Activated naive CD8-positive, alpha-beta T cell treated with anti-CD3 and anti-CD28 coated beads, Interleukin-2, amount 10 ng/mL, durations not matched to agents 7 days and 5 days (primary cell): Measurements from ENCODE around the gene RSPO1. TPM values are rescaled to one million over a fixed set of nuclear protein-coding genes. Genes with fewer than 3 reads are reported as not detected.

Experiments used
- ATAC-seq: fragments of 150-1000 bp; cut with Tn5 transposase; one replicate; pipeline ENCODE4 v1.10.0; 2021; ENCODE audit warnings: low read depth, moderate library complexity
- POLR2A ChIA-PET: fragments of 350-600 bp; sonication (Branson Sonifier 250); formaldehyde crosslinking; loops from one replicate; lab custom pipeline; 2021; ENCODE audit warnings: antibody characterized with exemption; lab: Charles Lee
- DNase-seq: peaks from one replicate; pipeline ENCODE4 v3.0.0; 2021
- H3K27ac Mint-ChIP-seq: one replicate; pipeline ENCODE4 v1.8.0; 2022; ENCODE audit warnings: mild to moderate bottlenecking, mixed read lengths
- H3K27me3 Mint-ChIP-seq: one replicate; pipeline ENCODE4 v1.8.0; 2022; ENCODE audit warnings: mild to moderate bottlenecking, moderate library complexity, mixed read lengths
- H3K36me3 Mint-ChIP-seq: one replicate; pipeline ENCODE4 v1.8.0; 2021; ENCODE audit warnings: mild to moderate bottlenecking, mixed read lengths
- H3K4me1 Mint-ChIP-seq: one replicate; pipeline ENCODE4 v1.8.0; 2021; ENCODE audit warnings: mixed read lengths
- H3K4me3 Mint-ChIP-seq: one replicate; pipeline ENCODE4 v1.8.0; 2022; ENCODE audit warnings: mild to moderate bottlenecking, moderate library complexity, mixed read lengths
- H3K9me3 Mint-ChIP-seq: one replicate; pipeline ENCODE4 v1.8.0; 2021; ENCODE audit warnings: mixed read lengths
- total RNA-seq, 2 experiments: library from RNA; stranded (reverse); gene quantifications; one replicate each; pipeline ENCODE4 v1.2.3, GENCODE V29; 2021

RSPO1 gene
- total RNA-seq, 2 experiments from 2014 or later = not detected

DNA sequence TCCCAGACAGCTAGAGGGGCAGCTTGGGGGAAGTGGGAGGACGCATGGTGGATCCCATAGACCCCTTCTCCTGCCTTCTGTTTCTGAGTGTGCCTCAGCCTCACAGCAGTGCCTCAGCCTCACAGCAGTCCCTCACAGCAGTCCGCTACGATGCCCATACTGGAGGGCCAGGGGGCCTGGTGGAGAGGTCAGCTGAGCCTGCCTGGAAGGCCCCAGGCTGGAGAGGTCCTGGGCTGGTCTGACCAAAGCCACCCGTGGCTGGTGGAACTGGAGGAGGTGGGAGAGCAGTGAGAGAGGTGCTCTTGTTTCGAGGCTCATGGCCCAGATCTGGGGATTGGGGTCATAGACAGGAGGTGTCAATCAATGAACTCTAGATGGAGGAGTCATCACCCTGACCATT lies 16.0 kb upstream of the RSPO1 start:
- POLR2A ChIA-PET = no interaction called here
- H3K27ac Mint-ChIP-seq = no peak overlapping the region
- no peak for DNase-seq

GRCh38 chr1:37650173-37650572 lies 15.5 kb upstream of the RSPO1 start:
- H3K27ac Mint-ChIP-seq = no peak overlapping the region
- POLR2A ChIA-PET = no interaction called here
- H3K4me3 Mint-ChIP-seq = no peak overlapping the region
- no peak for ATAC-seq
- no peak for DNase-seq
- H3K9me3 Mint-ChIP-seq = no peaks in the 10 kb centered on the region
- no peaks in the 10 kb centered on the region for H3K36me3 Mint-ChIP-seq
- H3K4me1 Mint-ChIP-seq = no peaks in the 10 kb centered on the region
- peaks cover 16% of the 10 kb centered on the region for H3K27me3 Mint-ChIP-seq

More for the DNA sequence above, 16.0 kb upstream of the RSPO1 start:
- H3K4me3 Mint-ChIP-seq = no peak overlapping the region
- ATAC-seq = no peak
- no peaks in the 10 kb centered on the region for H3K4me1 Mint-ChIP-seq
- no peaks in the 10 kb centered on the region for H3K36me3 Mint-ChIP-seq
- H3K9me3 Mint-ChIP-seq = no peaks in the 10 kb centered on the region
- H3K27me3 Mint-ChIP-seq = peaks cover 21% of the 10 kb centered on the region

GRCh38 chr1:37647281-37647680 lies 12.6 kb upstream of the RSPO1 start:
- Mint-ChIP-seq H3K27ac (no peak overlapping the region), H3K36me3 (no peaks in the 10 kb centered on the region), H3K4me3 (no peak overlapping the region), H3K4me1 (no peaks in the 10 kb centered on the region), H3K9me3 (no peaks in the 10 kb centered on the region), H3K27me3 (peaks cover 28% of the 10 kb centered on the region)
- POLR2A ChIA-PET = no interaction called here
- ATAC-seq = no peak
- no peak for DNase-seq

GRCh38 chr1:37641059-37641458 lies 6.4 kb upstream of the RSPO1 start:
- Mint-ChIP-seq H3K36me3 (no peaks in the 10 kb centered on the region), H3K27ac (no peak overlapping the region), H3K4me3 (no peak overlapping the region), H3K4me1 (no peaks in the 10 kb centered on the region), H3K9me3 (no peaks in the 10 kb centered on the region), H3K27me3 (peaks cover 33% of the 10 kb centered on the region)
- DNase-seq (no peak), ATAC-seq (no peak)
- POLR2A ChIA-PET = no interaction called here

DNA sequence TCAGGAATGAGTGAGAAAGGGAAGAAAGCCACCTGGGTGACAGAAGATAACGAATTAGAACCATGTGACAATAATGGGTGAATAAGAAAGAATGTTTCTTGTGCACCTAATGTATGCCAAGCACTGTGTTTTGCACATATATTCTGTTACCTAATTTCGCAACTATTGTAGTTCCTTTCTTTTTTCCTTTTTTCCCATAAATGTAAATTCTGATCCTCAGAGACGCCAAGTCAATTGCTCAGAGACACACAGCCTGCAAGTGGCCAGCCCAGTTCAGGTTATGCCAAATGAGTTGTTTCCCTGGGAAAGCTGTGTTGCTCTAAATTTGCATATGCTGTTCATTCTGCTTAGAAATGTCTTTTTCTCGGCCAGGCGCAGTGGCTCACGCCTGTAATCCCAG lies 1.7 kb upstream of the RSPO1 start:
- Mint-ChIP-seq H3K27ac (no peak overlapping the region), H3K4me3 (no peak overlapping the region), H3K4me1 (peaks cover 2% of the 10 kb centered on the region), H3K9me3 (no peaks in the 10 kb centered on the region), H3K36me3 (no peaks in the 10 kb centered on the region), H3K27me3 (peaks cover 52% of the 10 kb centered on the region)
- POLR2A ChIA-PET = no interaction called here
- no peak for DNase-seq
- ATAC-seq = no peak

DNA sequence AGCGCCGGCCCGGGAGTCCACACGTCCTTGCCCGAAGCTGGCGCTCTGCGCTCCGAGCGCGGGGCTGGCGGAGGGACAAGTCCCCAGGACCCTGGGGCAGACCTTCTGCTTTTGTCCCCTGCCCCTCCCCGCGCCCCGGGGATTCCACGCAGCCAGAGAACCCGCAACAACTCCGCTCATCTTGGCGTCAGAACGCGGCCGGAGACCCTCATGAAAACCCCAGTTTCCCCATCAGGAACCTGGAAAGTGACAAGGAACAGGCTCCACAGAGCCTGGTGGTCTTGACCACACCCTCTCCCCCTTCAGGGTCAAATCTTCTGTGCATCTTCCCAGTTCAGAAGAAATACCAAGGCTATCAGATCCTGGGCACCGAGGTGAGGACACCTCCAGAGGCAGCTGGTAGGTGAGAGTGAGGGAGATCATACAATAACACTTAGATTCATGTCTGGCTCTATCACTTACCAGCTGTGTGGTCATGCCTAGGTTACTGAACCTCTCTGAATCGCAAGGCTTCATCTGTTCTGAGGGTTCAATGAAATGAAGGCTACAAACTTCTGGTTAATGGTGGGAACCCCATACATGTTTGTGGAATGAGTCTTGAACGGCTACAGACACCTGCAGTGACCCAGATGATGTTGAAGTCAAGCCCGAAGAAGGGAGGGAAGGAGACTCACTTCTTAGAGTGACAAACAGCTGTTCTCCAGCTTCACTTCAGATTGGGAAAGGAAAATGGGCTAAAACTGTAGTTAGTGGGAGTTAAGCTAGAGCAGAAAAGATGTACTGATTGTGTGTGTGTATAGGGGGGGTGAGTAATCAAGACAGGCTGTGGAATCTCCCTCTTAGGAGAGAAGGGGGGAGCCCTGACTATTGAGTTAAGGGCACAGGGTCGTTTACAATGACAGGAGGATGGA lies 555 bp upstream of the RSPO1 start:
- Mint-ChIP-seq H3K27ac (no peak overlapping the region), H3K27me3 (peaks cover 64% of the 10 kb centered on the region), H3K4me1 (peaks cover 2% of the 10 kb centered on the region), H3K4me3 (no peak overlapping the region), H3K36me3 (no peaks in the 10 kb centered on the region), H3K9me3 (no peaks in the 10 kb centered on the region)
- POLR2A ChIA-PET = interaction anchor here (0.6 kb wide), 1 partner anchor 34 kb away, joined by 4 read pairs; no protein-coding TSS in a partner anchor
- no peak for ATAC-seq
- DNase-seq = no peak

DNA sequence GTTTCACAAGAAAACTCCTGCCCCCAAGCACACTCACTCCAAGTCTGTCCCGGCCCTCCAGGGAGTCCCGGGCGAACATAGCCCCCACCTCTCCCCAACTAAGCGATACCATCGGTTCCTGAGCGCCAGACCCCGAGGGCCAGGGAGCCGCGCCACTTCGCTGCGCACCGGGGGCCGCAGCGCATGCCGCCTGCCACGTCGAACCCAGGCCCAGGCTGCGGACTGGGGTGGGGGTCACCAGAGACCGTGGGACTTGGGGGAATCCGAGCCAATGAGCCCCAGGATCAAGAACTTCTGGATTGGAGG lies 801 bp downstream of the RSPO1 start:
- Mint-ChIP-seq H3K27me3 (peaks cover 73% of the 10 kb centered on the region), H3K4me3 (no peak overlapping the region)
- POLR2A ChIA-PET = no interaction called here

GRCh38 chr1:37633040-37633937 lies 1.4 kb downstream of the RSPO1 start:
- Mint-ChIP-seq H3K4me3 (no peak overlapping the region), H3K27ac (no peak overlapping the region), H3K9me3 (no peaks in the 10 kb centered on the region), H3K36me3 (no peaks in the 10 kb centered on the region), H3K27me3 (peaks cover 79% of the 10 kb centered on the region), H3K4me1 (peaks cover 2% of the 10 kb centered on the region)
- POLR2A ChIA-PET = no interaction called here
- DNase-seq (no peak), ATAC-seq (no peak)

More for the DNA sequence above, 801 bp downstream of the RSPO1 start:
- no peaks in the 10 kb centered on the region for H3K9me3 Mint-ChIP-seq
- peaks cover 2% of the 10 kb centered on the region for H3K4me1 Mint-ChIP-seq
- H3K27ac Mint-ChIP-seq = no peak overlapping the region
- no peak for ATAC-seq
- H3K36me3 Mint-ChIP-seq = no peaks in the 10 kb centered on the region
- DNase-seq = no peak

GRCh38 chr1:37631036-37631435 lies 3.7 kb downstream of the RSPO1 start:
- no peak overlapping the region for H3K4me3 Mint-ChIP-seq
- peaks cover 2% of the 10 kb centered on the region for H3K4me1 Mint-ChIP-seq
- no peaks in the 10 kb centered on the region for H3K9me3 Mint-ChIP-seq
- no peak overlapping the region for H3K27ac Mint-ChIP-seq
- H3K36me3 Mint-ChIP-seq = no peaks in the 10 kb centered on the region
- H3K27me3 Mint-ChIP-seq = peaks cover 87% of the 10 kb centered on the region
- ATAC-seq (no peak), DNase-seq (no peak)
- POLR2A ChIA-PET = no interaction called here

GRCh38 chr1:37630426-37631028 lies 4.2 kb downstream of the RSPO1 start:
- POLR2A ChIA-PET = no interaction called here
- ATAC-seq = no peak
- no peak overlapping the region for H3K27ac Mint-ChIP-seq

DNA sequence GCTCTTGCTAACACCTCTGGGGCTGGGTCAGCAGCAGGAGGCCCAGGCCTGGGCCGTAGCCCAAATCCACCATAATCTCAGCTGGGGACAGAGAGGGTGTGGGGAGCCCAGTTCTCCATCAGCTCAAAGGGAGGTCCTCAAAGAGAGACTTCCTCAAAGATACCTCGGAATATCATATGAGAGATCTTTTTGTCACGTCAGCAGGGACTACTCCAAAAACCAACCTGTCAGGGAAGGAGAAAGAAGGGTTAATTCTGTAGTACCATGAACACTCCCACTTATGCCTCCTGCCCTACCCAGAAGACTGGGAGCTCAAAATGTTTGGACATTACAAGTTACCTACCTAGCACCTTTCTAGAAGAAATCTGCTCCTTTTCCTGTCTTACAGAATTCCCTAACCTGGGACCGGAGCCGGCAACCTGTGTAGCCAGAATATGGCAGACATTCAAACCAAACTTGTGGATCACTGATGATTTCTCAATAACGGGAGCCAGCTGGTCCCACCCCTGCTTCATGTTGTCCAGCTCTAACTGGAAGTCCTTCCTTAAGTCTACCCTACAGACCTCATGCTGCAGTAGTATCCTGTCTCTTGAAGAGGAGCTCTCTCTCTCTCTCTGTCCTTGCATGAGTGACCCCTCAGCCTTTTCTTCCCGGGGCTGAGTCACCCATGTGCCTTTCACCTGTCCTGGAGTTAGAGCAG lies 4.8 kb downstream of the RSPO1 start:
- Mint-ChIP-seq H3K27me3 (peaks cover 81% of the 10 kb centered on the region), H3K9me3 (no peaks in the 10 kb centered on the region), H3K27ac (no peak overlapping the region), H3K36me3 (no peaks in the 10 kb centered on the region), H3K4me1 (no peaks in the 10 kb centered on the region), H3K4me3 (no peak overlapping the region)
- ATAC-seq (no peak), DNase-seq (no peak)
- POLR2A ChIA-PET = no interaction called here

More at GRCh38 chr1:37630426-37631028, 4.2 kb downstream of the RSPO1 start:
- Mint-ChIP-seq H3K4me3 (no peak overlapping the region), H3K36me3 (no peaks in the 10 kb centered on the region), H3K4me1 (peaks cover 2% of the 10 kb centered on the region), H3K9me3 (no peaks in the 10 kb centered on the region), H3K27me3 (peaks cover 82% of the 10 kb centered on the region)
- no peak for DNase-seq

DNA sequence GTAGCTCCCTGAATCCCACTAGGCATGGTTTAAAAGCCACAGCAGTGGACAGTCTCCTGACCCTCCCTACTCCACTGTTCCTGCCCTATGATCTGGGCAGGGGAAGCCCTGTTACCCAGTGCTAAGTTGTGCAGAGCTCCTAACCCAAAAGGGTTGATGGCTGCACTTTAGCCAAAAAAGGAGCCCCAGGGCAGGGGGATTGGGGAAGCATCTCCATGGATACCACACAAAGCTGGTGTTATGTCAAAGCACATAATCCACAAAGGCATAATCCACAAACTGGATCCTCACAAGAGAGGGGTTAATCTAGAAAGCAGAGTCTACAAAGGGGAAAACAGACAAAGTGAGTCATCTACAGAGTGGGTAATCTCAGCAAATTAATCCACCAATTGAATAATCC lies 5.7 kb downstream of the RSPO1 start:
- H3K9me3 Mint-ChIP-seq = no peaks in the 10 kb centered on the region
- no peak for ATAC-seq

GRCh38 chr1:37628026-37628556 lies 6.6 kb downstream of the RSPO1 start:
- ATAC-seq (no peak), DNase-seq (no peak)
- H3K27me3 Mint-ChIP-seq = peaks cover 74% of the 10 kb centered on the region
- H3K27ac Mint-ChIP-seq = no peak overlapping the region
- POLR2A ChIA-PET = no interaction called here
- no peaks in the 10 kb centered on the region for H3K9me3 Mint-ChIP-seq
- H3K36me3 Mint-ChIP-seq = no peaks in the 10 kb centered on the region
- H3K4me3 Mint-ChIP-seq = no peak overlapping the region
- H3K4me1 Mint-ChIP-seq = no peaks in the 10 kb centered on the region

More for the DNA sequence above, 5.7 kb downstream of the RSPO1 start:
- Mint-ChIP-seq H3K4me1 (no peaks in the 10 kb centered on the region), H3K4me3 (no peak overlapping the region), H3K27ac (no peak overlapping the region), H3K27me3 (peaks cover 82% of the 10 kb centered on the region), H3K36me3 (no peaks in the 10 kb centered on the region)
- DNase-seq = no peak
- POLR2A ChIA-PET = no interaction called here
